ENCODE results near the gene PPIL4. TPM values are rescaled to one million over a fixed set of nuclear protein-coding genes. Genes with fewer than 3 reads are reported as not detected.

PPIL4 gene
- total RNA-seq, 1 experiment from 2014 or later: 36.9 TPM

DNA sequence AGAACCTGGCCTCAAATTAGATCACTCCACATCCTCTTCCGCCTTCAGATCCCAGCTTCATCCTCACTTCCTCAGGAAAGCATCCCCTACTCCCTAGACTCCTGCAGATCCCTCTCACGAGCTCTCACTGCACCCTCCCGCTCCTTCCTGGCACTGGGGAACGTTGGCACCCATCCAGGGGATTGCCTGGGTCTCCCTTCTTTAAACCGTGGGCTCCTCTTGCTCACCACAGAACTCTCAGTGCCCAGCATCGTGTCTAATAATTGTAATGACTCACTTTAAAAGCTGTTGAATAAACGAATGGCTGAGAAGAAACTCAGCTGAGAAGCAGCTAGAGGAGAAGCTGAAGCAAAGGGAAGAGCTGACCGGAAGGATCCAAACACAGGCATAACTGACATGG lies 81.4 kb downstream of the PPIL4 start:
- Histone ChIP-seq H3K4ac (ENCODE audit: low read depth, low read length) (no peak overlapping the region), H3K18ac (ENCODE audit: insufficient read length, low read depth, low read length) (no peak overlapping the region), H2AFZ (ENCODE audit: low read length) (no peak overlapping the region), H2BK15ac (ENCODE audit: low read depth, low read length) (no peak overlapping the region), H3K23me2 (ENCODE audit: insufficient read length, low read depth, low read length, poor library complexity, severe bottlenecking) (no peaks in the 10 kb centered on the region), H3K9ac (ENCODE audit: extremely low read depth, insufficient read length, low read length) (no peak overlapping the region), H3K14ac (ENCODE audit: insufficient read depth, low read length) (no peak overlapping the region), H4K91ac (ENCODE audit: insufficient read length, low read depth, low read length) (no peak overlapping the region), H4K8ac (replicated peaks; ENCODE audit: insufficient read length, low read depth, low read length) (no peak overlapping the region), H3K79me2 (ENCODE audit: insufficient read depth, low read length) (no peaks in the 10 kb centered on the region), H3K27me3 (ENCODE audit: insufficient read depth, low read length) (no peaks in the 10 kb centered on the region; the same call in 1 of the 2 replicates), H3K4me2 (ENCODE audit: insufficient read depth, insufficient read length, low read length) (no peak overlapping the region), H2BK12ac (ENCODE audit: insufficient read length, low read depth, low read length) (no peak overlapping the region), H3T11ph (ENCODE audit: low read length) (no peak overlapping the region), H4K20me1 (ENCODE audit: control insufficient read depth, insufficient read depth, insufficient read length) (no peaks in the 10 kb centered on the region), H3K4me1 (ENCODE audit: insufficient read depth, low read length) (no peaks in the 10 kb centered on the region), H3K79me1 (ENCODE audit: insufficient read depth, low read depth, low read length, poor library complexity, severe bottlenecking) (no peaks in the 10 kb centered on the region), H3K23ac (ENCODE audit: insufficient read length, low read depth, low read length) (no peak overlapping the region), H2BK120ac (ENCODE audit: low read depth, low read length, poor library complexity, severe bottlenecking) (no peak overlapping the region), H3K9me3 (ENCODE audit: control insufficient read depth, low read depth, low read length) (no peaks in the 10 kb centered on the region), H3K27ac (ENCODE audit: insufficient read length, low read depth, low read length) (no peak overlapping the region), H3K56ac (ENCODE audit: insufficient read length, low read depth, low read length) (no peak overlapping the region), H2BK20ac (ENCODE audit: low read depth, low read length, poor library complexity, severe bottlenecking) (no peak overlapping the region), H2AK5ac (ENCODE audit: insufficient read length, low read length) (no peak overlapping the region), H4K5ac (ENCODE audit: insufficient read length, low read depth, low read length) (no peak overlapping the region), H2BK5ac (ENCODE audit: insufficient read length, low read length) (no peak overlapping the region)
- DNase-seq: no peak
- no peaks in the 10 kb centered on the region for H3K36me3 Mint-ChIP-seq (ENCODE audit: insufficient read depth in 1 of 3, low read depth in 3 of 3)
- H3K27me3 Mint-ChIP-seq (ENCODE audit: low read depth): peaks cover 14% of the 10 kb centered on the region
- TF ChIP-seq, protein P1, sequence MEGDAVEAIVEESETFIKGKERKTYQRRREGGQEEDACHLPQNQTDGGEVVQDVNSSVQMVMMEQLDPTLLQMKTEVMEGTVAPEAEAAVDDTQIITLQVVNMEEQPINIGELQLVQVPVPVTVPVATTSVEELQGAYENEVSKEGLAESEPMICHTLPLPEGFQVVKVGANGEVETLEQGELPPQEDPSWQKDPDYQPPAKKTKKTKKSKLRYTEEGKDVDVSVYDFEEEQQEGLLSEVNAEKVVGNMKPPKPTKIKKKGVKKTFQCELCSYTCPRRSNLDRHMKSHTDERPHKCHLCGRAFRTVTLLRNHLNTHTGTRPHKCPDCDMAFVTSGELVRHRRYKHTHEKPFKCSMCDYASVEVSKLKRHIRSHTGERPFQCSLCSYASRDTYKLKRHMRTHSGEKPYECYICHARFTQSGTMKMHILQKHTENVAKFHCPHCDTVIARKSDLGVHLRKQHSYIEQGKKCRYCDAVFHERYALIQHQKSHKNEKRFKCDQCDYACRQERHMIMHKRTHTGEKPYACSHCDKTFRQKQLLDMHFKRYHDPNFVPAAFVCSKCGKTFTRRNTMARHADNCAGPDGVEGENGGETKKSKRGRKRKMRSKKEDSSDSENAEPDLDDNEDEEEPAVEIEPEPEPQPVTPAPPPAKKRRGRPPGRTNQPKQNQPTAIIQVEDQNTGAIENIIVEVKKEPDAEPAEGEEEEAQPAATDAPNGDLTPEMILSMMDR (conservative IDR thresholded peaks at IDR 0.05): no peak
- WGBS (ENCODE audit: extremely low coverage, insufficient read length, low lambda C conversion rate): no CpG with 5 or more reads among the region's 8 CpGs
- no peaks in the 10 kb centered on the region for H3K9me3 Mint-ChIP-seq
- no peak overlapping the region for H3K27ac Mint-ChIP-seq
- no peaks in the 10 kb centered on the region for H3K4me1 Mint-ChIP-seq
- H3K4me3 Mint-ChIP-seq: no peak overlapping the region

All from H9 (cell line).